Endometrium (tissue), 2 donors: ENCODE data around the gene XKR3.
"Not testable (repeated sequence)": the region's sequence is repeated elsewhere in the genome, so short reads cannot be mapped to it uniquely, and the experiment has no call there.

Source experiments
- FAIRE-seq: peaks from 2 replicates; lab custom pipeline; 2012; peaks lifted over from hg19 to GRCh38; lab: Jason Lieb, UNC
- donor health status: control.
- donor health status: control.

The XKR3 gene

GRCh38 chr22:16747266-16748159 is 77.7 kb downstream of the XKR3 start:
- FAIRE-seq = not testable (repeated sequence)

GRCh38 chr22:16734271-16734670 is 90.9 kb downstream of the XKR3 start:
- FAIRE-seq = not testable (repeated sequence)
